ENCODE results near the gene TIMP1.
"Not testable (repeated sequence)": the region's sequence is repeated elsewhere in the genome, so short reads cannot be mapped to it uniquely, and the experiment has no call there.

TIMP1 gene

DNA sequence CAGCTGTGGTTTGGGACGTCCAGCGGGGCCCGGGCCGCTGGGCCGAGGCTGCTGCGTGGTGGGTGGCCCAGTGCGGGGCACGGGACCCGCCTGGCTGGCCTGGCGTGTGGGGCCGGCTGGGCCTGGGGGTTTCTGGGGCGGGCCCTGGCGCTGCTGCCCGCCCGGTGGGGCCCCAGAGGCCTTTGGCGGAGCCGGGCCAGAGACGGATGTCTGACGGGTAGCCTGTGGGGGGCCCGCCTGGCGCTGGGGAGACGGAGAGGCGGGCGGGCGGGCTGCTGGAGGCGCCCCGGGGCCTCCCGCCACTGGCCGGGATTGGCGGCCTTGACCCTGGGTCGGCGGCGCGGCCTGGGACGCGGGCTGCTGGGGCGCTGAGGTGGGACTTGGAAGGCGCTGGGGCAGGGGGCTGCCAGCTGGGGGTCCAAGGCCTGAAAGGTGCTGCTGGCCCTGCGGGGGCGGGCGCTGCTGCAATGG, 8.1 kb upstream of the TIMP1 start:
- DNase-seq: no peak

DNA sequence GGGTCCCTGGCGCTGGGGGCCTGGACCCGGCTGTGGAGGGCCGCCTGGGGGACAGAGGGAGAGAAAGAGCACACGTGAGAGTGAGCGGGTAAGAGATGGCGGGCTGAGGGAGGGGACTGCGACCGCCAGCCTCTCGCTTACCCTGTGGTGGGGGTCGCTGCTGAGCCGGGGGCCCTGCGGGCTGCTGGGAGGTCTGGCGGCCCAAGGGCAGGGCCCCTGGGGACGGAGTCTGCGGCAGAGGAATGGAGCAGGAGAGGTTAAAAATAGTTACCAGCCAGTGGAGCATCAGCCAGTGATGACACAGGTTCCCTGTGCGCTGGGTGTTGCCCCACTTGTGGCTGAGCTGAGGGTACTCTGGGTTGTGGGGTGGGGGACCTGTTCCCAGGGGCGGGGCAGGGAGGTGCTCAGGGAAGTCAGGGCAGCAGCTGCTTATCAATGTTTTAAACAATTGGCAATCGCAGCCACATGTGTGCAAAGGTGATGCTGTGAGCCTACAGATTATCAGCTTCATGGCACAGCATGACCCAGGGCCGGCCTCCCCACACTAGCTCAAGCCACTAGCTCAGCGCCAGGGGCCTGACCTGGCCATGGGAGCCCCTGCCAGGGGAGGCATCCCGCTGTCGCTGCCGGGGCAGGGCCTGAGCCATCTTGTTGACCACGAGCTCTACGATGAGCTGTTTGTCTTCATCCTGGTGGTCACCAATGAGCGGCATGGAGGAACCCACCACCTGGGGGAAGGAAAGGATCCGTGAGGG, 7.5 kb upstream of the TIMP1 start:
- no peak for DNase-seq

DNA sequence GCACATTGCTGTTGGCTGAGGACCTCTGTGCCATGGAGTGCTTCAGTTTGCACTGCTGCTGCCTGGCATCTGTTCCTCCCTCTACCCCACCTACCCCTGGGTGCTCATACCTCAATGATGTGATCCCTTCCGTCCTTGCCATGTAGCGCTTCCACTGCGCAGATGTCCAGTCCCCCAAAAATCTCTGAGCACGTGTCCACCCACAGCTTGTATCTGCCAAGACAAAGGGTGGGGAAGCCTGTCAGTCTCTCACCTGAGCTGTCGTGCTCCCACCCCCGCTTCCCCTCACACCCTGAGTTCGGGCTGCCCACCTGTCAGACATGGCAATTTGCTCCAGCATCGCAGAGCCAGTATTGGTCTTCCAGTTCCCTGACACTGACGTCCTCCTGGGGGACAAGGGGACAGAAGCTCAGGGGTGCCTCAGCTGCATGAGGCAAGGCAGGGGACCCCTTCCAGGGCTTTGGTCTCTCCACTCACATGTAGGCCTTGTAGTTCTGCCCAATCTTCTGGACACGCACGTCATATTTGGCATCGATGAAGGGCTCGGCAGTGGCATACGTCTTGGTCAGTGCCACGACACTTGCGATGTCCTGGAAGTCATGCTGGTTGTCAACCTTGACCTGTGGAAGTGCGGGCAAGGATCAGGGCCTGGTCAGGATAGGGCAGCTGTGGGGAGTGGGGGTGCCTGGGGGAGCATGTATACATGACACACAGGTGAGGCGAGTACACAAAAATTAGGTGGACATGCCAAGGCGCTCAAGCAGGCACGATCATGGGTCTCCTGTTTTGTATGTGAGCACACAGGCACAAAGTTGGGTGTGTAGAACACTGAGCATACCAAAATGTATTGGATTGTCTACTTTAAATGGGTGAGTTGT, 6.0 kb upstream of the TIMP1 start:
- no peak for DNase-seq

DNA sequence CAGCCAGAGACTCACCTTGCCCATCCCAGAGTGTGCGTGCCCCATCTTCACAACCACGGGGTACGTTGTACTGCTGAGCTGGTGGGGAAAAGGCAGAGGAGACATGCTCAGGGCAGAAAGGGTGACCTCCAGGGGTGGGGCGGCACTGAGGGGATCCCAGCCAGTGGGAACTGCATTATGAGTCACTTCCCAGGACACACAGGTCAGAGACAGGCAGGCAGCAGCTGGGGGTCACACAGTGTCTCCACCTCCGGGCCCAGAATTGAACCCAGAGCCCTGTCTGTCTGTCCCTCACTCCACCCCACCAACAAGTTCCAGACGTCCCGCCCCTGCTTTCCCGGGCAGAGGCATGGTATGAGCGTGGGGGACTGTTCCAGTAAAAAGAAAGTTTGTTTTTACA, 4.8 kb upstream of the TIMP1 start:
- no peak for DNase-seq

DNA sequence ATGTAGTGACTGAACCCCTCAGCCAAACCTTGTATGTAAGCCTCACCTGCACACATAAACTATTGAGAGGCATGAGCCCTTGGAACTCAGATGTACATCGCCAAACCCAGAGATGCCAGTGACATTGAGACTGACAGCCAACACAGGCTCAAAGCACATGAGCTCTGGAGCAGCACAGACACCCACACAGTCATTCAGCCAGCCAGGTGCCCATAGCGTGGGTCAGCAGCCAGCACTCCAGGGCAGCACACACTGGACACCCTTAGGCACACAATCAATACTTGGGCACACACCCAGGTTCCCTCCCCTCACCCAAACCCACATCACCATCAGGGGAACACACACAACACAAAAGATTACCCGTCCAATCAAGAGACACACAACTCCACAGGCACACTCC, 4.3 kb upstream of the TIMP1 start:
- no peak for DNase-seq

DNA sequence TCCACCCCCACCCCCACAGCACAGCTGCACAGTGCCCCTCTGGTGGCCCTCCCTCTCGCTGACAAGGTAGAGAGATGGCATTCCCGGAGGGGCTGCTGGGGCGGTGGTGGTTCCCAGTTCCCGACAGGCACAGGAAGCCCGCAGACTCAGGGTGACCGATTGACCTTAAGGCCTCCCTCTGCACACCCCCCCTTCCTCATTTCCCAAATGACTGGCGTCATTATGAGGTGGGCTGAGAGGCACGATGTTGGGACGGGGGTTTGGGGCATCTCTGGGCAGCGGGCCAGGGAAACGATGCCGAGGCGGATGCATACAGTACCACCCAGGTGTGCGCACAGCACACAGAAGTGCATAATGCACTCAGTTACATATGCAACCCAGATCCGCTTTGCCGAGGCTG, 3.5 kb upstream of the TIMP1 start:
- no peak for DNase-seq

DNA sequence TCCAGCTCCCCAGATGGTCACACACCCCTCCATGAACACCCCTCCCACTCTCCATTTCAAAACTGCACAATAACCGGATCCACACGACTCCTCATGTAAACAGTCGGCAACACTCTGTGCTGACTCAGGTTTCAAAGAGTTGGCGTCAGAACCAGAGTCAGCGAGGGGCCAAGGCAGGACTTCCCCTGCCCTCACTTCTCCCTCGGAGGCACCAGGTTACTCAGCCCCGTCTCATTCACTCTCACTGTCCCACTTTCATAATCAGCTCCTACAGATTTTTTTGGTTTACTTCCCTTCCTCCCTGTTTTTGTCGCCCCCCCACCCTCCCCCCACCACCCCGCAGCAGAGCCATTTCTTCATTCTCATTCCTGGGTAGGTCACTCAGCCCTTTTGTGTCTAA, 2.7 kb upstream of the TIMP1 start:
- DNase-seq: peak; percentile 23

DNA sequence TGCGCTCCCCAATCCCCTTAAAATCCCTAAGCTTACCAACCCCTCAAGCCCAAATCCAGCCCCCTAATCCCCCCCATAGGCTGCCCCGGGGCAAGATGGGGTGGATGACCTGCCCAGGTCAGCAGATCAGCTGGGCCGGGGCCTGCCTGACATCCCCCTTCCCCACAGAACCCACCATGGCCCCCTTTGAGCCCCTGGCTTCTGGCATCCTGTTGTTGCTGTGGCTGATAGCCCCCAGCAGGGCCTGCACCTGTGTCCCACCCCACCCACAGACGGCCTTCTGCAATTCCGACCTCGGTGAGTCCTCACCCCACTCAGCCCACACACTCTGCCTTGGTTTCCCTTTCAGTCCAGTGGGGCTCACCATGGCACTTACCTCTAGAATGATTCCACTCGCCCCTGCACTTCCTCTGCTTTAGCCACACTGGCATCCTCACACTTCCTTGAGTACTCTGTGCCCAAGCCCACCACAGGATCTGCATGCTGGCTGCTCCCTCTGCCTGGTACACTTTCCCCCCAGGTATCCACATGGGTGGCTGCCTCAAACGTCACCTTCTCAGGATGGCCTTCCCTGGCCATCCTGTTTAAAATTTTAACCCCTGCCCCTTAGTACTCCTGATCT, 1.1 kb downstream of the TIMP1 start:
- DNase-seq: no peak

DNA sequence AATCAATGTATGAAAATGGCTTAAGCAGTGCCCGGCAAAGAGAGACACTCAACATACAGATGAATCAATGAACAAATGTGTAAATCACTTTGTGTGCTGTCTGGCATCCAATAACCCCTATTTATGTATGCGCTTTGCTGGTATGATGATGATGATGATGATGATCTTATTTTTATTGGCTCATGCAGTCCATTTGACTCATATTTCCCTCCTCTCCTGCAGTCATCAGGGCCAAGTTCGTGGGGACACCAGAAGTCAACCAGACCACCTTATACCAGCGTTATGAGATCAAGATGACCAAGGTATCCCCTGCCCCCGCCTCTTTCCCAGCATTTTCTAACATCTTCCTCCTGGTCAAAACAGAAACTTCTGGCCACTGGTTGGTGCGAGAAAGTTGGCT, 2.5 kb downstream of the TIMP1 start:
- DNase-seq: no peak

DNA sequence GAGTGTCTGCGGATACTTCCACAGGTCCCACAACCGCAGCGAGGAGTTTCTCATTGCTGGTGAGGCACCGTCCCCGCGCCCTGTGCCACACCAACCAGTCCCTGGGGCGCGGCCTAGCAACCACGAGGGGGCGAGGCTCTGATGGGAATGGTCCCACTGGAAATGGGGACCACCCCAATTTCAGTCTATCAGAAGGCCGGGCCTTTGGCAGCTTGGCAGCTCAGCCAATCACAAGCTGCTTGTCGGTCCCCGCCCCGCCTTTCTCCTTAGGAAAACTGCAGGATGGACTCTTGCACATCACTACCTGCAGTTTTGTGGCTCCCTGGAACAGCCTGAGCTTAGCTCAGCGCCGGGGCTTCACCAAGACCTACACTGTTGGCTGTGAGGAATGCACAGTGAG, 3.0 kb downstream of the TIMP1 start:
- DNase-seq: no peak

DNA sequence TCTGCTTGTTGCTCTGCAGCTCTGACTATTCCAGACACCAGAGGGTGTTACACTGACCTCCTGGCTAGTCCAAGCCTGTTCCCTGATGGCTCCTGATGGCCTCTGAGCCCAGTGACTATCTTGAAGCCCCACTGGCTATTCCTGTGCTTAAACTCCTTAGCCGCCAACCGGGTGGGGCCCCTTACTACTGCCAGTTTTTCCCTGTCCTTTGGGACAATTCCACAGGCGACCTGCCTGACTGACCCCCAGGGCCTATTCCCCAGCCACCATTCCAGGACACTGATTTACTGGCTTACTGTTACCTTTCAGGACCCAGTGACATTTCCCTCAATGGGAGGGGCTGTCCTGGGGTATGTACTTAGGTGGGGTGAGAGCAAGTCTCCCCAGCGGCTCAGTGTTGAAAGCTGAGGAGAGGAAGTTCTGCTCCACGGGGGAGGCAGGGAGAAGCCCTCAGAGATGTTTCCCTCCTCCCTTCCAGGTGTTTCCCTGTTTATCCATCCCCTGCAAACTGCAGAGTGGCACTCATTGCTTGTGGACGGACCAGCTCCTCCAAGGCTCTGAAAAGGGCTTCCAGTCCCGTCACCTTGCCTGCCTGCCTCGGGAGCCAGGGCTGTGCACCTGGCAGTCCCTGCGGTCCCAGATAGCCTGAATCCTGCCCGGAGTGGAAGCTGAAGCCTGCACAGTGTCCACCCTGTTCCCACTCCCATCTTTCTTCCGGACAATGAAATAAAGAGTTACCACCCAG, 4.0 kb downstream of the TIMP1 start:
- no peak for DNase-seq

DNA sequence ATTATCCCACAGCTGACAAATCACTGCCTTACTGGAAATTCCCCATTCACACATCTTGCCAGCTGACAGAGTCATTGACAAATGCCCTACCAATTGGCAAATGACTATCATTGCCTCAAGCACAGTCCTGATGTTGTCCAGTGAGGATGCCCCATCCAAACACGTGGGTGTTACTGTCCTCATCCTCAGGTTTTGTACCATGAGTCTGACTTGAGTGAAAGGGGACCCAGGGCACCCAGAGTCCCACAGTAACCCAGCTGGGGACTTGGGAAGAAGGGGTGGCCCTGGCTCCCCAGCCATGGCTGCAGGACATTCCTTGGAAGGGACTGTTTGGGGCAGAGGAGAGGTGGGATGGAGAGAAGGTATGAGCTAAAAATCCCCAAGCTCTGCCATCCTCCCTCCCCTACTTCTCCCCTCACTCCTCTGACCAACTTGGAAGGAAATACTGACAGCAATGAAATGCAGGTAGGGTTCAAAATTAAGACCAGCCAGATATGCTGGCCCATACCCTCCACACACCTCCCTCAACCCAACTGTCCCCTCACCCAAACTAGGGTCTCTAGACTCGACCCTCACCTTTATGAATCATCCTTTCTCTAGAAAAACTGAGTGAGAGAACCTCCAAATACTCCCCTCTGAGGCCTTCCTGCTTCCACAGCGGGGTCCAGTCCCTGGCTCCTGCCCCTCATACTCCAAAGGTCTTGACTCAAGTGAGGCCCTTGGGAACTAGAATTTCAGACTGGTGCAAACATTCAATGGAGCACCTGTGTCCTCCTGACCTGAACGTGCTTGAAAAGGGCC, 5.1 kb downstream of the TIMP1 start:
- no peak for DNase-seq

DNA sequence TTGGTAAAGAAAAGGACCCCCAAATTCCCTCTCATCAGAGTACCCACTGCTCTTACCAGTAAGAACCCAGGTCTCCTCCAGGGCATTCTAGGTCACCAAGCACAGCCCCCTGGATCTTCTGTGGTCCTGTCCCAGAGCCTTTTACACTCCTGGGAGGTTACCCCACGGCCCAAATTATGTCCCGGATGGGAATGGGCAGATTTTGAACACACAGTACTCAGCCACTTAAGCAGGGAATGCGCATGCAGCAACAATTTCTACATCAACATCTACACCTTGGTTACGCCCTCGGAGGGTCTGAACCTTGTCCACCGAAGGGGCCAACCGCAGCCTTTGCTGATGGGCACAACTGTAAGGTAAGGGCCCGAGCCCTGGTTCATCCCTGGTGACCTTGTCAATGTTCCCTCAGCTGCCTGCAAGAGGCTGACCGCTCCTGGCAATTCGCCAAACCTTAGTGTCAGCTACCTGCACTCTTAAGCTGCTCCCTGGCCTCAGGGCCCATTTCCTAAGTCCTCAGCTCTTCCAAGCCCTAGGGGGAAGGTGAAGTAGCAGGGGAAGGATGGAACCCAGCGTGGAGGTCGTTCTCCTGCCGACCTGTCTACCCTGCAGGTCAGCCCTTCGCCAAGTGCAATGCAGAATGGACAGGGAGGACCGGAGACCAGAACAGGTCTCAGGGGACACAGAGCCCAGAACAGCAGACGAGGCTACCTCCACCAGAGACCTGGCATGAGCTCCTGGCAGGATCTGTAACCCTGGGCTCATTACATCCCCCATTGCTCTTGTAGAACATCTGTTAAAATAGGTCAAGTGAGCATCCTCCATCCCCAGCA, 5.9 kb downstream of the TIMP1 start:
- no peak for DNase-seq

DNA sequence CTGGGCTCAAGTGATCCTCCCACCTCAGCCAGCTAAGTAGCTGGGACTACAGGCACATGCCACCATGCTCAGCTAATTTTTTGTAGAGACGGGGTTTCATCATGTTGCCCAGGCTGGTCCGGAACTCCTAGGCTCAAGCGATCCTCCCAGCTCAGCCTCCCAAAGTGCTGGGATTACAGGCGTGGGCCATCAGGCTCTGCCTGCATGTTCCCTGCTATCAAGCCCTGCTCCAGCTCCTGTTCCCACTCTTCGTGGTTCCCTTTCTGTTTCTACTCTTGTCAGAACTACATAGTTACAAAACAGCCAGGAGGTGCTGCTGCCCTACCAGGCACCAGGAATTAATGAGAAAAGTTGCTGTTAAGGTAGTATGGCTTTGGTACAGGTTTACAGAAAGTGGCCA, 8.7 kb downstream of the TIMP1 start:
- no peak for DNase-seq

DNA sequence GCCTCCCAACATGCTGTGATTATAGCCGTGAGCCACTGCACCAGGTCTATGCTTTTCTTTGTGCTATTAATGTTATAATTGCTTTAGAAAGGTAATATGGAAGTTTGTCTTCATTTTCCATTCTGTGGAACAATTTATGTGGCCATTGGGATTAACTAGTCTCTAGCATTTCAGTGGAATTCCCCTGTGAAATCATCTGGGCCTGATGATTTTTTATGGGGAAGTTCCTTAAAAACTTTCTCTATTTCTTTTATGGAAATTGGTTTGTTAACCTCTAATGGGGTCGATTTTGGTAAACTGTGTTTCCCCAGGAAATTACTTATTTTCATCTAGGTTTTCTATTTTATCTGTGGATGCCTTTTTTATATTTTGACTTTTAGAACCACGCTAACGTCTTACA, 11.3 kb downstream of the TIMP1 start:
- DNase-seq: no peak

DNA sequence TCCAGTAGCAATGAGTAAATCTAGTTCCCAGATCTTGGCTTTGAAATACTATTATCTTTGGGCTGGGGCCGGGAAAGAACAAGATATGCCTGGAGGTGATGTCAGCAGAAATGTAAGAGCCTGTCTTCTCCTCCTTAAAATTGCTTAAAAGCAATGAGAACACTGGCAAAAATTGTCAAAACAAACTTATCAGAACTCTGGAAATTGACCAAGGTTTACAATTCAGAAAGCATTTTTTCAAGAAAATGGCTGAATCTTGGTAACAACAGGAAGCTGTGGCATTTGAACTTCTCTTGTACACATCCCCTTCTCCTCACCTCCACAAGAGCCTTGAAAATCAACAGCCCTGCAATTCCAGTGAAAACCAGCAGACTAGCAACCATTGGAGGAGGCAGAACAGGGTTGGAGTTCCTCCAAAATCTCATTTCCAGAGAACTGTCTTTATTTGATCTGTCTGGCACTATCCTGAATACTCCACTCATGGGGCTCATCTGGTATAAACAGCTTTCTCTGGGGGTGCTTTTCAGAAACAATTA, 13.5 kb downstream of the TIMP1 start:
- no peak for DNase-seq

DNA sequence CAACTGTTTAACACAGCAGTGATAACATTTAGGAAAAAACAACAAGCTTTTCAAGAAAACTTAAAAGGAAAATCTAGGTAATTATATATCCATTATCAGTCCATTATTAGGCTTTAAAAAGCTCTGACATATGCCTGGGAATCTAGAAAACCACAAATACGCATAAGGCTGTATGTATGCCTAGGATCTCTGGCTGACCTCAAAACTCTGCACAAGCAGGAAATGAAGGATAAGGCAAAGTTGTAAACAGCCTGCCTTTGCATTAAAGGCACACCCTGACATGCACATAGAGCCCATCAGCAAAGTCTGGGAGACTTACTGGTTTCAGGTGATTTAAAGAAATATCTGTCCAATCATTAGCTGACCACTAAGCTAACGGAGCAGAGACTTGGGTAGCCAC, 14.0 kb downstream of the TIMP1 start:
- no peak for DNase-seq

DNA sequence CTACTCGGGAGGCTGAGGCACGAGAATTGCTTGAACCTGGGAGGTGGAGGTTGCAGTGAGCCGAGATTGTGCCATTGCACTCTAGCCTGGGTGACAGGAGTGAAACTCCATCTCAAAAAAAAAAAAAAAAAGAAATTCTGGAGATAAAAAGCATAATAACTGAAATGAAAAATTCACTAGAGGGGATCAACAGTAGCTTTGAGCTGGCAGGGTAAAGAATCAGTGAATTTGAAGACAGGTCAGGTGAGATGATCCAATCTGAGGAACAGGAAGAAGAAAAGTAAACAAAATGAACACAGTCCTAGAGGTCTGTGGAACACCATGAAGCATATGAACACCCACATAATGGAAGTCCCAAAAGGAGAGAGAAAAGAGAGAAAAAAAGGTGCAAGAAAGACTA, 15.0 kb downstream of the TIMP1 start:
- no peak for DNase-seq

DNA sequence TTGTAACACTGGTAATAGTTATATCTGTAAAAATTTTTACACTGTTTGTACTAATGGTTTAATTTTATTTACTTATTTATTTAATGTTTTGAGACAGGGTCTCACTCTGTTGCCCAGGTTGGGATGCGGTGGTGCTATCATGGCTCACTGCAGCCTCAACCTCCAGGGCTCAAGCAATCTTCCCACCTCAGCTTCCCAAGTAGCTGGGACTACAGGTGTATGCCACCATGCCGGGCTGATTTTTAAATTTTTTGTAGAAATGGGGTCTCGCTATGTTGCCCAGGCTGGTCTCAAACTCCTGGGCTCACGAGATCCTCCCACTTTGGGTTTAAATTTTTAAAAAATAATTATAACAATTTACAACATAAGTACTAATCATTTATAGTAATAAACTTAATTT, 20.9 kb downstream of the TIMP1 start:
- not testable (repeated sequence) for DNase-seq

DNA sequence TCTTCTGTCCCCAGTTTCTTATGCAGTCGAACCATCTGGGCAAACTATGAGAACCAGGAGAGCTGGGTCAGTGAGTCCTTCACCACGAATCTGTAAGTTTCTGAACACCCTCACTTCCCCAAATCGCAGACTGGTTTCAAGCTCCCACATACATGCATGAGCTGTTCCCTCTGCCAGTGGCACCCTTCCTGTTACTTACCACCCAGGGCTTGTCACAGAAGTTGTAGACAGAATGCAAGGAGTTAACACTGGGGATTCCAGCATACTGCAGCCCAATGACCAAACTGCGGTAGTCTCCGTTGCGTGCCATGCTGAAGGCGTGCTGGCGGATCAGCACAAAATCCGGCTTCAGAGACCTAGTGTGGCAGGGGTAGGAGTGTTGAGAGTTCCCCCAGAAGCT, 22.8 kb downstream of the TIMP1 start:
- no peak for DNase-seq

DNA sequence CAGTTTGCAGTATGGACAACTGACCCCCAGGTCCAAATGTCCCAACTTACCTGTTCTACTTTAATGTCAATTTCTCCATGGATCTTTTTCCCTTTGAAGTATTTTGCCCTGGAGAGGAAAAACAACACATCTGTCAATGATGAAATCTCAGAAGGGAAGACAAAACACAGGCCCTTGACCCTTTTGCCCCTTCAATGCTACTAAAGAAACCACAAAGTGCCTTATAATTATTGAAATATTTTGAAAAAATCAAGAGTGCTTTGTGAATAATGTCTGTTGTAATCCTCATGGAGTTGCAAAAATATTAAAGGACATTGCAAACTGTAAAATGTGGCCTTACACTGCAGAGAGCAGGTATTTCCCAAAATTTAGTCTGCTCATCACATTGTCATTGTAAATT, 24.9 kb downstream of the TIMP1 start:
- DNase-seq: no peak

All from CD4-positive, alpha-beta T cell treated with Interleukin-10 for 1 hour (primary cell).